GM19193 (cell line): ENCODE results near the gene ADAM23.

Source experiments
- POLR2A ChIP-seq: IDR thresholded peaks from 4 replicates; pipeline ENCODE4 v1.6.1; 2011; ENCODE audit not compliant: insufficient read depth, insufficient read length; ENCODE audit errors: extremely low read depth

ADAM23 gene

DNA sequence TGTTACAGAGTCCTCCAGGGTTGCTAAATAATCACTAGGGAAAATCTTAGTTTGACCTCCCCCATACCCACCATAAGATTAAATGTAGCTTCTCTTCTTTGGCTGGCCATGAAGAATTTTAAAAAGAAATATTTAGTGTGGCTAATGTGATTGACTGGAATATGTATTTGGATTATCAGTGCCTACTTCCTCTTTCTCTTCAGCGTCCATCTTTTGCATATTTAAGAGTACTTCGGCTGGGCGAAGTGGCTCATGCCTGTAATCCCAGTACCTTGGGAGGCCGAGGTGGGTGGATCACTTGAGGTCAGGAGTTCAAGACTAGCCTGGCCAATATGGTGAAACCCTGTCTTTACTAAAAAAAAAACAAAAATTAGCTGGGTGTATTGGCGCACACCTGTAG is 28.8 kb downstream of the ADAM23 start:
- no peak for TF ChIP-seq POLR2A

DNA sequence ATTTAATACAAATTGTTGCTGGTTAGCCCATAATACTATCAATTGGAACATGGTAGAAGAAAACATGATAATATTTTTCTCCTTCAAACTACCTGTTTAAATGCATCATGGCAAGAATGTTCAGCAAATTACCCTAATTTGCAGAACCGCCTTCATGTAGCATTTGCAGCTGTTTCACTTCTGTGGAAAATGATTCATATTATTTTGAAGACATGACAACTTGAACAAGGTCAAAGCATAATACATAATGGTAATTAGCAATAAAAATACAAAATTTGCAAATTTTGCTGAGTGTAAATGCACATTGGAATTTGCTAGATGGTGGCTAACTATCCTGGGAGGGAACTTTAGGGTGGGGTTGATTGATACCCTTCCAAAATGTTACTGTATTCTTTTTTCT is 30.8 kb downstream of the ADAM23 start:
- no peak for TF ChIP-seq POLR2A

DNA sequence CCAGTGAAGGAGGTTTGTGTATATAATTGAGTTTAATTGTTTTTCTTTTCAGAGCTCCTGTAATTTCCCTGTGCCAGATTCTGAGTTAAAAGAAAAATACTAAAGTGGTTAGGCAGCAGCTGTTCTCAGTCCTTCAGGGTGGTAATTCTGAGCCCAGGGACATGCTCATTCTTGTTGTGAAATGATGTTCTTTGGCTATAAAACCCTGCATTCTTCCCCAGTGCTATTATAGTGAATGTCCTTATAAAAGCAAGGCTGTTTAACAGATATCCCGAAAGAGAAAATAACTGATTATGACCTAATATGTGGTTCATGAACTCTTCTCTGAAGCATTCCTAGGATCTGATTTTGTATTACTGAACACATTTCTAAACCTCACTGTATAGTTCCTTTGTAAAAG is 34.0 kb downstream of the ADAM23 start:
- TF ChIP-seq POLR2A = no peak

DNA sequence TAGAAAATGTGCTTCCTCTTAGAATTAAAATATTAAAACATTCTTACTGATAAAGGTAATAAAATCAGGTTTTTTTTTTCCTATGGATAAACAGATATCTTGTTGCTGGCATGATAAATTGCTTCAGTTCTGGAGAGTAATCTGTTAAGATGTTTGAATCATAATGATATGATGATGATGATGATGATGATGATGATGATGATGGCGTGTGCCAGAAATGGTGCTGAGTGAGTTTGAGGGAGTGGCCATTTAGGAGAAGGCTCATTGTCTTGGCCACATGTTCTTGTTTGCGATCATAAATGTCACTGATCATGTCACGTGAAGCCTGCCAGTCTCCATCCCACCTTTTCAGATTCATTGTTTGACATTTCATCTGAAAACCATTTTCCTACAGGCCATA is 35.0 kb downstream of the ADAM23 start:
- TF ChIP-seq POLR2A = no peak

GRCh38 chr2:206480161-206480560 is 36.8 kb downstream of the ADAM23 start:
- no peak for TF ChIP-seq POLR2A

DNA sequence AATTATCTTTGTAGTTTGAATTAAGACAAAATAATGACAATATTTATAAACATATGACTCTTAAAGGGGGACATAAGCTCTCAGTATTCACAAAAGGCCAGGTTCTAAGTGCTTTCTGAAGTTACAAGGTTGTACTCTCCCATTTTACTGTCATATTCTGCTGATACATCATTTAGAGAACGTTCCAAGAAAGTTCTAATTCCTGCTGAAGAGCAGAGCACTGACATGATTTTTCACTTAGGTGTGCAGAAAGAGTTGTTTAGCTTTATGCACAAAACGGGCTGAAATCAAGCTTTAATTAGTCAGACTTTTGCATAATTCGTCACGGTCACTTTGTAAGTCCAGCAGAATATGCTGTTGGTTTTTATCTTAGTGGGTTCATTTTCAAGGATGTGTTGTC is 37.3 kb downstream of the ADAM23 start:
- TF ChIP-seq POLR2A = no peak

DNA sequence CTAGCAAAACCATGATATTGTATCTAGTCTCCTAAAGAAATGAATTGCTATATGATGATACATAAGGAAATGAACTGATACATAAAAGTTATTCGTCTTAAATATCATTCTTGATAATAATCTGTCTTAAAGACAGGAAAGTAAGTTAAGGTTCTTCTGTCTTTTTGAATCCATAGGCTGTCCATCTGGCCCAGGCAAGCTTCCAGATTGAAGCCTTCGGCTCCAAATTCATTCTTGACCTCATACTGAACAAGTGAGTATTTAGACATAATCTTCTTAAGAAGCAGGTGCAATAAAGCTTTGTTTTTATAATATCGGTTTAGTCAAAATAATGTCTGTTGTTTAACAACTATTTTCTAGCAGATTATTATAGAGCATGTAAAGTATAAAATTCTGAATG is 37.7 kb downstream of the ADAM23 start:
- no peak for TF ChIP-seq POLR2A

DNA sequence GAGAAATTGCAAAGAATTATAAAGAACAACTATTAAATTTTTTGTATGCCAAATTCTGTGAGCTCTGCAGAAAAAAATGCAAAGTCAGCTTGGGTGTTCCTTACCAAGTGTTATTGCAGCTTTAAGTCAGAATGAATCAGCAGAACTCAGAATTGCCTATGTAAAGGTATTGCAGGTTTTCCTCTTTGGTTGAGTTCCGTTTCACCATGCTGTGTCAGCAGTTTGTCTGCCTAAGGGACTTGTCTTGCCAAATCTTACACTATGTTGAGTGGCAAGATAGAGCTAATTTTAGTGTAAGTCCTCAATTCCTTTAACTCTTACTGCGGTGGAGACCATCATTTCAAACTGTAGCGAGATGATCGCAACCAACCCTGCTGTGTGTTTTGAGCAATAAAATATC is 38.8 kb downstream of the ADAM23 start:
- TF ChIP-seq POLR2A = no peak

GRCh38 chr2:206482633-206483032 is 39.3 kb downstream of the ADAM23 start:
- TF ChIP-seq POLR2A = no peak

GRCh38 chr2:206488053-206488452 is 44.7 kb downstream of the ADAM23 start:
- TF ChIP-seq POLR2A = no peak

- TF ChIP-seq POLR2A = no peak
Measured at GRCh38 chr2:206488623-206489022, 45.3 kb downstream of the ADAM23 start.

GRCh38 chr2:206494061-206494460 is 50.7 kb downstream of the ADAM23 start:
- TF ChIP-seq POLR2A = no peak

GRCh38 chr2:206502729-206503128 is 59.4 kb downstream of the ADAM23 start:
- no peak for TF ChIP-seq POLR2A

DNA sequence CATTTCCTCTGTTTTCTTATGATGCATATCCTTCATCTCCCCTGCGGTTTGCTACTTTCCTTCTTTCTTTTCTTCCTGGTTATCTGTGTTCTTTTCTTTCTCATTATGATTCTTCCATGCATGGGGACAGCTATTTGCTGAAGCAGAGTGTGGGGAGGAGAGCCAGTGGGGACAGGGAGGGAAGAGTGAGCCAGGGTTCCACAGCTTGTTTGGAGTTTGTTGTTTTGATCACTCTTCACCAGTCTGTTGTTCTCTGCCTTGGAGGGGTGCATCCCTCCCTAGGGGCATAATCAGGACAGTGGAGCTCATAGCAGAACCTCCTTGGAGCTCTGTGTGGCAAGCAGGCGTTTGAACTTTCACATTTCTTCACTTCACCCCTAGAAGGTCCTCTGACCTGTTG is 68.0 kb downstream of the ADAM23 start:
- no peak for TF ChIP-seq POLR2A

- TF ChIP-seq POLR2A = no peak
Measured at GRCh38 chr2:206512999-206513398, 69.7 kb downstream of the ADAM23 start.

GRCh38 chr2:206515580-206515979 is 72.2 kb downstream of the ADAM23 start:
- no peak for TF ChIP-seq POLR2A

- no peak for TF ChIP-seq POLR2A
Measured at GRCh38 chr2:206518997-206519396, 75.7 kb downstream of the ADAM23 start.

- no peak for TF ChIP-seq POLR2A
Measured at GRCh38 chr2:206520450-206520849, 77.1 kb downstream of the ADAM23 start.

GRCh38 chr2:206521115-206521514 is 77.8 kb downstream of the ADAM23 start:
- TF ChIP-seq POLR2A = no peak

GRCh38 chr2:206521612-206522011 is 78.3 kb downstream of the ADAM23 start:
- TF ChIP-seq POLR2A = no peak
